Endothelial cell of coronary artery (primary cell): ENCODE measurements around the gene RPL18A. TPM values are rescaled to one million over a fixed set of nuclear protein-coding genes. Genes with fewer than 3 reads are reported as not detected.

Experiments
- total RNA-seq: library from RNA; depleted of rRNA; stranded (reverse); fragments of >200 nt; gene quantifications from 2 replicates; pipeline ENCODE4 v1.2.3, GENCODE V29; 2014

RPL18A gene
- total RNA-seq, result 1,207 and 1,395 TPM in 2 replicates

GRCh38 chr19:17859533-17860330, at the start of gene RPL18A:
TSS of gene RPL18A (plus strand) at chr19:17859910. CDS start at chr19:17859957, 47 bp downstream.

GRCh38 chr19:17821190-17821589, 38.5 kb upstream of the RPL18A start, which contains the start of gene INSL3:
TSS of gene INSL3 (minus strand) at chr19:17821519. CDS start at chr19:17821506, 13 bp downstream.

DNA sequence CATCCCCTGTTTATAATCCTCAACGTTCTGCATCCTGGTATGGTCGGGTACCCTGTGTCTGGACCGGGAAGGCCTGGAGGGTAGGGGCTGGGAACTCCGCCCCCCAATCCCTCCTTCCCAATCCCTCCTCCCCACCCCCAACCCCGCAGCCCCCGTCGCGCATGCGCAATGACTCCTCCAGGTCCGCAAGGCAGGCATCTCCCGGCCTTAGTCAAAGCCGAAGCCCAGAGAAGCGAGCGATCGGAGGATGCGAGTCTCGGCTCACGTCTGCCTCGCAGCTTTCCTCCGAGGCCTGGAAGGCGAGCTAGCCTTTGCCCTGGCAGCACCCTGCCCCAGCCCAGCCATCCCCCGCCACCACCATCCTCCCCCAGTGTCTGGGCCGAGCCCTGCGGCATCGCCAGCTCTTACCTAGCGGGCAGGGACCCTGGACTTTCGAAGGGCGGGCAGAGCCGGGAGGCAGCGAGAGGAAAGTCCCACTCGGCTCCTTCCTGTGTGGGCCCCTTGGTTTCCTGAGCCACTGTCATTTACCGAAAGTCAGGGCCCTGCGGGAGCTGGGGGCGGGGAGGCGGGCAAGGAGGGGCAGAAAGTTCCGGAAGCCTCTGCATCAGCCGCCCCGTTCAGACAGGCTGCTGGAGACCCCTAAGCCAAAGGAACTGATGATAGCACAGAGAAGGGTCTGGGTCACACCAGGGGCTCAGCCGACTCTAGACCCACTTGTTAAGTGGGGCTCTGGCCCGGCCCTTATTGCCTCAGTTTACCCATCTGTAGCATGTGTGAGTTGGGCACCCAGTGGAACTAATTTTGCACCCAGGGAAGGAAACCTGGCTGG, 12.0 kb upstream of the RPL18A start, which contains the start of gene JAK3:
Gene JAK3 (minus strand): TSS at position 445 of the 829 bp plus-strand sequence. CDS start 3,565 bp downstream, outside the sequence.

GRCh38 chr19:17871878-17872250, 12.2 kb downstream of the RPL18A start, which contains the start of gene SLC5A5:
TSS of gene SLC5A5 (plus strand) at chr19:17871945. CDS start at chr19:17872320, 375 bp downstream.

Other genes with a start within 250 kb of the RPL18A start
- under 0.01 and 0.09 TPM in 2 replicates for gene UNC13A, start 171.6 kb upstream of the RPL18A start, total RNA-seq
- gene MAP1S, start 140.4 kb upstream of the RPL18A start, total RNA-seq, result 39.7 and 40.8 TPM in 2 replicates
- 0.38 and 0.63 TPM in 2 replicates for gene FCHO1, start 108.4 kb upstream of the RPL18A start, total RNA-seq
- gene B3GNT3, start 64.8 kb upstream of the RPL18A start, total RNA-seq, result not detected in 2 replicates
- not detected in 2 replicates for gene INSL3, start 38.4 kb upstream of the RPL18A start, total RNA-seq
- gene JAK3, start 11.9 kb upstream of the RPL18A start, total RNA-seq, result 0.72 and 2.8 TPM in 2 replicates
- gene SLC5A5, start 12.0 kb downstream of the RPL18A start, total RNA-seq, result not detected in 2 replicates
- 61.4 and 64.3 TPM in 2 replicates for gene CCDC124, start 73.1 kb downstream of the RPL18A start, total RNA-seq
- under 0.01 and 0.09 TPM in 2 replicates for gene KCNN1, start 107.2 kb downstream of the RPL18A start, total RNA-seq
- 8.5 and 20.0 TPM in 2 replicates for gene ARRDC2, start 148.3 kb downstream of the RPL18A start, total RNA-seq
- under 0.01 and 0.09 TPM in 2 replicates for gene IL12RB1, start 227.0 kb downstream of the RPL18A start, total RNA-seq
- 0.90 and 1.3 TPM in 2 replicates for gene MAST3, start 237.9 kb downstream of the RPL18A start, total RNA-seq